Karpas-422 (cell line): ENCODE measurements around the gene VSTM4. TPM values are rescaled to one million over a fixed set of nuclear protein-coding genes. Genes with fewer than 3 reads are reported as not detected.

Experiments
- DNase-seq: peaks from one replicate; pipeline ENCODE4 v3.0.0-alpha.2; 2015
- H2AFZ ChIP-seq: fragments of 200-600 bp; sonication (generic); 2 replicates; pipeline ENCODE4 v1.6.1; 2014; ENCODE audit warnings: antibody characterized with exemption, low read length, mixed read lengths
- H3K27ac ChIP-seq: fragments of 200-600 bp; sonication (generic); 2 replicates; pipeline ENCODE4 v1.5.1; 2014; ENCODE audit warnings: mild to moderate bottlenecking, low read length, moderate library complexity
- H3K27me3 ChIP-seq: fragments of 200-600 bp; sonication (generic); 2 replicates; pipeline ENCODE4 v1.6.1; 2014; ENCODE audit warnings: low read length, mixed read lengths
- H3K36me3 ChIP-seq: fragments of 200-600 bp; sonication (generic); 2 replicates; pipeline ENCODE4 v1.6.1; 2014; ENCODE audit warnings: low read length, mixed read lengths; ENCODE audit not compliant: insufficient read depth
- H3K4me1 ChIP-seq: fragments of 200-600 bp; sonication (generic); 2 replicates; pipeline ENCODE4 v1.6.1; 2014; ENCODE audit warnings: mild to moderate bottlenecking, low read length, mixed read lengths
- H3K4me2 ChIP-seq: fragments of 200-600 bp; sonication (generic); 2 replicates; pipeline ENCODE4 v1.6.1; 2014; ENCODE audit warnings: low read length, low read depth, mild to moderate bottlenecking; ENCODE audit not compliant: poor library complexity, severe bottlenecking
- H3K4me3 ChIP-seq: fragments of 200-600 bp; sonication (generic); 2 replicates; pipeline ENCODE4 v1.5.1; 2014; ENCODE audit warnings: mild to moderate bottlenecking, antibody characterized with exemption, low read length, mixed read lengths
- H3K79me2 ChIP-seq: fragments of 200-600 bp; sonication (generic); 2 replicates; pipeline ENCODE4 v1.6.1; 2014; ENCODE audit warnings: mild to moderate bottlenecking, low read length, mixed read lengths
- H3K9ac ChIP-seq: fragments of 200-600 bp; sonication (generic); 2 replicates; pipeline ENCODE4 v1.6.0; 2014; ENCODE audit warnings: low read length
- H3K9me2 ChIP-seq: fragments of 200-600 bp; sonication (generic), shearing (Covaris generic); replicated peaks from 2 replicates; pipeline ENCODE4 v1.6.0; 2014; ENCODE audit warnings: mild to moderate bottlenecking, low read length, moderate library complexity; ENCODE audit not compliant: insufficient read depth
- H3K9me3 ChIP-seq: fragments of 300-700, 200-600 bp; sonication (generic); 2 replicates; pipeline ENCODE4 v1.6.1; 2014; ENCODE audit warnings: low read length, mixed read lengths
- H4K20me1 ChIP-seq: fragments of 200-600 bp; sonication (generic); 2 replicates; pipeline ENCODE4 v1.6.1; 2014; ENCODE audit warnings: mild to moderate bottlenecking, antibody characterized with exemption, low read length, low read depth; ENCODE audit not compliant: insufficient read depth
- total RNA-seq: library from RNA; depleted of rRNA; stranded (reverse); fragments of >200 nt; shearing (Covaris generic); gene quantifications from 2 replicates; pipeline ENCODE4 v1.2.3, GENCODE V29; 2014; ENCODE audit warnings: low replicate concordance

VSTM4 gene
- total RNA-seq, 1 experiment from 2014 or later = not detected

GRCh38 chr10:49131507-49132361, 16.4 kb upstream of the VSTM4 start:
- Histone ChIP-seq H3K4me2 (no peak overlapping the region), H3K9me3 (no peaks in the 10 kb centered on the region), H3K36me3 (no peaks in the 10 kb centered on the region), H3K4me3 (no peak overlapping the region), H3K9ac (no peak overlapping the region), H4K20me1 (no peaks in the 10 kb centered on the region), H3K27ac (no peak overlapping the region), H3K9me2 (no peaks in the 10 kb centered on the region), H3K27me3 (no peaks in the 10 kb centered on the region; the same call in 1 of the 2 replicates), H3K4me1 (no peaks in the 10 kb centered on the region), H3K79me2 (no peaks in the 10 kb centered on the region), H2AFZ (no peak overlapping the region)
- DNase-seq = no peak

GRCh38 chr10:49129376-49129775, 14.1 kb upstream of the VSTM4 start:
- no peaks in the 10 kb centered on the region for H3K9me3 ChIP-seq
- H3K27ac ChIP-seq = no peak overlapping the region
- H3K9ac ChIP-seq = no peak overlapping the region
- H4K20me1 ChIP-seq = no peaks in the 10 kb centered on the region
- no peaks in the 10 kb centered on the region for H3K36me3 ChIP-seq
- H3K27me3 ChIP-seq = no peaks in the 10 kb centered on the region
- no peak for DNase-seq
- H2AFZ ChIP-seq = no peak overlapping the region
- no peak overlapping the region for H3K4me3 ChIP-seq
- no peak overlapping the region for H3K4me2 ChIP-seq
- no peaks in the 10 kb centered on the region for H3K4me1 ChIP-seq
- H3K9me2 ChIP-seq = no peaks in the 10 kb centered on the region
- no peaks in the 10 kb centered on the region for H3K79me2 ChIP-seq

- Histone ChIP-seq H3K9ac (no peak overlapping the region), H3K9me3 (no peaks in the 10 kb centered on the region), H3K4me2 (no peak overlapping the region), H3K9me2 (no peaks in the 10 kb centered on the region), H3K27ac (no peak overlapping the region), H4K20me1 (no peaks in the 10 kb centered on the region), H3K27me3 (no peaks in the 10 kb centered on the region), H3K79me2 (no peaks in the 10 kb centered on the region), H3K36me3 (no peaks in the 10 kb centered on the region), H3K4me3 (no peak overlapping the region), H3K4me1 (no peaks in the 10 kb centered on the region), H2AFZ (no peak overlapping the region)
- no peak for DNase-seq
These were observed 13.5 kb upstream of the VSTM4 start for GRCh38 chr10:49128854-49129253.

DNA sequence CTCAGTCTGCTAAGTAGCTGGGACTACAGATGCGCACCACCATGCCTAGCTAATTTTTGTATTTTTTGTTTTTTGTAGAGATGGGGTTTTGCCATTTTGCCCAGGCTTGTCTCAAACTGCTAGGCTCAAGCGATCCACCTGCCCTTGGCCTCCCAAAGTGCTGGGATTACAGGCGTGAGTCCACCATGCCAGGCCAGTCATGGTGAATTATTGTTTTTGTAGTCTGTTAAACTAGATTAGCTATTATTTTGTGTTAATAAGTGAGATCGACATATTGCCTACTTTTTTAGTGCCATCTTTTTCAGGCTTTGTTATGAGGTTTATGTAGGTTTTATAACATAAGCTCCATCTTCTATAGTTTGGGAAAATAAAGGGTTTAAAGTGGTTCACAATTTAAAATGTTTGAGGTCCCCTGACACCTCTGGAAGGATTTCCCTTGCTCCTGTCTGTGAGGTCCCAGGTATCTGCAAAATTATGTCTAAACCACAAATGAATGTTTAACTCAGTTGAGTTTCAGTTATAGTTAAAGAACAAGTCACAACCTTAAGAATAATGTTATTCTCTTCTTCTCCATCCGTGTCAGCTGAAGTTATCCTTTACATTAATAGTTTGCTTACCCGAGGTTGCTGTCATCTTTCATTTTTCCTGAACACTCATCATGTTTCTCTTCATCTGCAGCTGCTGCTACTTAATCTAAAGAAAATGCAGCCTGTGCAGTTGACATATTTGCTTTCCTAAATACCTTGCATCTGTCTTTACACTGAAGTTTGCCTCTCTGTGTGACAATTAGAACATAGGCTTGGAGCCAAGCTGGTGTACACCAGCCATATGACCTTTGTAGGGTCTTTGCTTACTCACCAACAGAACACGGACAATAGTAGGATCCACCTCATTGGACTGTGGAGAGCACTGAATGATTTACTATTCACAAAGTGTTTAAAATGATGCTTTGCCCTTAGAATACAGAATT, 8.9 kb upstream of the VSTM4 start:
- DNase-seq = no peak
- Histone ChIP-seq H3K27ac (no peak overlapping the region), H3K4me2 (no peak overlapping the region), H3K36me3 (no peaks in the 10 kb centered on the region), H4K20me1 (no peaks in the 10 kb centered on the region), H2AFZ (no peak overlapping the region), H3K27me3 (no peaks in the 10 kb centered on the region), H3K4me1 (no peaks in the 10 kb centered on the region), H3K79me2 (no peaks in the 10 kb centered on the region), H3K9me2 (no peaks in the 10 kb centered on the region), H3K9ac (no peak overlapping the region), H3K4me3 (no peak overlapping the region), H3K9me3 (no peaks in the 10 kb centered on the region)

GRCh38 chr10:49120911-49121310, 5.6 kb upstream of the VSTM4 start:
- Histone ChIP-seq H3K27me3 (no peaks in the 10 kb centered on the region), H2AFZ (no peak overlapping the region), H3K9me3 (no peaks in the 10 kb centered on the region), H4K20me1 (no peaks in the 10 kb centered on the region), H3K27ac (no peak overlapping the region), H3K9ac (no peak overlapping the region), H3K4me3 (no peak overlapping the region), H3K4me2 (no peak overlapping the region), H3K4me1 (no peaks in the 10 kb centered on the region), H3K36me3 (no peaks in the 10 kb centered on the region), H3K9me2 (no peaks in the 10 kb centered on the region), H3K79me2 (no peaks in the 10 kb centered on the region)
- no peak for DNase-seq

DNA sequence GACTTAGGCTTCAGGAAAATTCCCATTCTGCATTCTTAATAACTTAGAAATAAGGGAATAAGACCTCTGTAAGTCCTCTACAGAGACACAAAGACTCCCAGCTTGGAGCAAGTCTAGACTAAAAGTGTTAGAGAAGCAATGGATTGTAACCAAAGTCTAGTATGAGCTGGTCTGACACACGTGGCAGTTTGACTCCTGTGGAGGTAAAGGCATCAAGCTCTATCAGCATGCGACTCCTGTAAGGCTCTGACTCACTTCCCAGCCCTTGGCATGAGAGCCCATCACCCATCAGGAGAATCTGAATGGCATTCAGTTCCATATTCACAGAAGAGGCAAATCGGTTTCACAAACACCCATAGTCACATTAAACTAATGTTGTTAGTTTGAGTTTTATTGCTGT, 4.4 kb upstream of the VSTM4 start:
- Histone ChIP-seq H3K27ac (no peak overlapping the region), H3K9me2 (no peaks in the 10 kb centered on the region), H3K4me2 (no peak overlapping the region), H3K27me3 (no peaks in the 10 kb centered on the region), H3K9ac (no peak overlapping the region), H3K4me3 (no peak overlapping the region), H4K20me1 (no peaks in the 10 kb centered on the region), H3K4me1 (no peaks in the 10 kb centered on the region), H2AFZ (no peak overlapping the region), H3K9me3 (no peaks in the 10 kb centered on the region), H3K79me2 (no peaks in the 10 kb centered on the region), H3K36me3 (no peaks in the 10 kb centered on the region)
- no peak for DNase-seq

- H3K4me1 ChIP-seq = no peaks in the 10 kb centered on the region
- no peaks in the 10 kb centered on the region for H3K27me3 ChIP-seq
- H3K9me2 ChIP-seq = no peaks in the 10 kb centered on the region
- H3K9ac ChIP-seq = no peak overlapping the region
- H3K4me3 ChIP-seq = no peak overlapping the region
- H4K20me1 ChIP-seq = no peaks in the 10 kb centered on the region
- no peak overlapping the region for H2AFZ ChIP-seq
- no peaks in the 10 kb centered on the region for H3K79me2 ChIP-seq
- DNase-seq = no peak
- H3K27ac ChIP-seq = no peak overlapping the region
- no peaks in the 10 kb centered on the region for H3K9me3 ChIP-seq
- H3K4me2 ChIP-seq = no peak overlapping the region
- no peaks in the 10 kb centered on the region for H3K36me3 ChIP-seq
These were observed 3.2 kb upstream of the VSTM4 start for GRCh38 chr10:49118430-49119074.
